IMR-90 (cell line): ENCODE measurements around the gene CHN1. TPM values are rescaled to one million over a fixed set of nuclear protein-coding genes. Genes with fewer than 3 reads are reported as not detected.

ENCODE experiments used
- ATAC-seq: fragments of 200-7000 bp; cut with Tn5 transposase; 2 replicates; pipeline ENCODE4 v1.9.1; 2020; ENCODE audit warnings: low read depth, mild to moderate bottlenecking, moderate library complexity
- BruUV-seq: library from RNA; stranded (reverse); fragments of 400-500 nt; replicated peaks from 2 replicates; lab custom pipeline; 2021; lab: Mats Ljungman, UMichigan
- CTCF ChIA-PET: fragments of 300-600 bp; formaldehyde crosslinking; extraction: SDS; loops from one replicate; lab custom pipeline; 2021; ENCODE audit warnings: antibody characterized with exemption; lab: Yijun Ruan, JAX
- POLR2A ChIA-PET: fragments of 300-600 bp; sonication (Branson Sonifier 250); formaldehyde crosslinking; loops from one replicate; lab custom pipeline; 2022; ENCODE audit warnings: antibody characterized with exemption; ENCODE audit not compliant: unreplicated experiment; lab: Charles Lee
- DNase-seq: peaks from one replicate; pipeline ENCODE4 v3.0.0; 2013
- H2AFZ ChIP-seq: replicated peaks from 2 replicates; pipeline ENCODE3; 2013; ENCODE audit warnings: low read length, mild to moderate bottlenecking; ENCODE audit not compliant: poor library complexity
- H2AK5ac ChIP-seq: 2 replicates; pipeline ENCODE4 v1.6.1; 2013; ENCODE audit warnings: low read depth, low read length, inconsistent platforms
- H2AK9ac ChIP-seq: replicated peaks from 2 replicates; pipeline ENCODE3; 2013; ENCODE audit warnings: mild to moderate bottlenecking, low read depth, low read length, moderate library complexity; ENCODE audit not compliant: poor library complexity
- H2BK120ac ChIP-seq: 2 replicates; pipeline ENCODE4 v1.6.1; 2013; ENCODE audit warnings: low read depth, low read length, inconsistent platforms
- H2BK15ac ChIP-seq: 3 replicates; pipeline ENCODE4 v1.6.1; 2013; ENCODE audit warnings: low read depth, low read length, inconsistent platforms
- H2BK20ac ChIP-seq: 2 replicates; pipeline ENCODE4 v1.6.1; 2013; ENCODE audit warnings: low read depth, mild to moderate bottlenecking, inconsistent platforms, low read length, moderate library complexity
- H2BK5ac ChIP-seq: 2 replicates; pipeline ENCODE4 v1.6.1; 2013; ENCODE audit warnings: mild to moderate bottlenecking, low read depth, low read length, inconsistent platforms; ENCODE audit not compliant: poor library complexity, severe bottlenecking
- H3K14ac ChIP-seq: replicated peaks from 2 replicates; pipeline ENCODE4 v1.6.1; 2013; ENCODE audit warnings: low read depth, low read length, inconsistent platforms
- H3K18ac ChIP-seq: 2 replicates; pipeline ENCODE4 v1.6.1; 2013; ENCODE audit warnings: low read depth, low read length, control low read depth
- H3K23ac ChIP-seq: 2 replicates; pipeline ENCODE4 v1.6.1; 2013; ENCODE audit warnings: low read depth, low read length, inconsistent platforms
- H3K27ac ChIP-seq: 2 replicates; pipeline ENCODE4 v1.5.1; 2013; ENCODE audit warnings: mild to moderate bottlenecking, control low read depth, low read length; ENCODE audit not compliant: insufficient read depth
- H3K27me3 ChIP-seq: 2 replicates; pipeline ENCODE4 v1.6.1; 2013; ENCODE audit warnings: low read length; ENCODE audit not compliant: control insufficient read depth, insufficient read depth
- H3K36me3 ChIP-seq: 2 replicates; pipeline ENCODE4 v1.6.1; 2013; ENCODE audit warnings: low read length, mixed read lengths; ENCODE audit not compliant: control insufficient read depth, insufficient read depth
- H3K4ac ChIP-seq: 2 replicates; pipeline ENCODE4 v1.6.1; 2013; ENCODE audit warnings: low read depth, low read length, inconsistent platforms
- H3K4me1 ChIP-seq: 2 replicates; pipeline ENCODE4 v1.6.1; 2013; ENCODE audit warnings: low read length, mixed read lengths; ENCODE audit not compliant: control insufficient read depth, insufficient read depth
- H3K4me2 ChIP-seq: 2 replicates; pipeline ENCODE4 v1.6.1; 2013; ENCODE audit warnings: low read depth, mild to moderate bottlenecking, control low read depth, low read length, moderate library complexity
- H3K4me3 ChIP-seq: 2 replicates; pipeline ENCODE4 v1.5.1; 2013; ENCODE audit warnings: low read depth, mild to moderate bottlenecking, control low read depth, low read length, moderate library complexity; ENCODE audit not compliant: insufficient read depth
- H3K56ac ChIP-seq: 2 replicates; pipeline ENCODE4 v1.6.1; 2013; ENCODE audit warnings: low read length, inconsistent platforms; ENCODE audit not compliant: insufficient read depth; ENCODE audit errors: extremely low read depth
- H3K79me1 ChIP-seq, 2 experiments: 2 replicates each; pipeline ENCODE4 v1.6.1; 2013; ENCODE audit warnings: low read length in 2 of 2, inconsistent platforms in 1 of 2, low read depth in 1 of 2
- H3K9ac ChIP-seq: 2 replicates; pipeline ENCODE4 v1.6.1; 2013; ENCODE audit warnings: low read depth, low read length, control low read depth
- H3K9me1 ChIP-seq: 2 replicates; pipeline ENCODE4 v1.6.1; 2013; ENCODE audit warnings: low read length, inconsistent platforms; ENCODE audit not compliant: insufficient read depth
- H3K9me3 ChIP-seq: 2 replicates; pipeline ENCODE4 v1.6.1; 2013; ENCODE audit warnings: low read length; ENCODE audit not compliant: control insufficient read depth, insufficient read depth
- H4K20me1 ChIP-seq: 2 replicates; pipeline ENCODE4 v1.6.1; 2013; ENCODE audit warnings: low read length, inconsistent platforms; ENCODE audit not compliant: insufficient read depth
- H4K5ac ChIP-seq: 2 replicates; pipeline ENCODE4 v1.6.1; 2013; ENCODE audit warnings: mild to moderate bottlenecking, low read depth, low read length, control low read depth
- H4K8ac ChIP-seq, 2 experiments: 2 replicates each; pipeline ENCODE4 v1.6.1; 2013; ENCODE audit warnings: low read depth in 2 of 2, low read length in 2 of 2, control low read depth in 1 of 2, inconsistent platforms in 1 of 2
- H4K91ac ChIP-seq: 2 replicates; pipeline ENCODE4 v1.6.1; 2013; ENCODE audit warnings: low read depth, low read length, inconsistent platforms; ENCODE audit not compliant: insufficient read depth
- CEBPB ChIP-seq: IDR thresholded peaks from 2 replicates; pipeline ENCODE4 v1.6.1; 2012; ENCODE audit warnings: low read depth, low read length, improper control_type of control experiment
- CTCF ChIP-seq: conservative IDR thresholded peaks from 2 replicates; pipeline ENCODE4 v1.5.1; 2012; ENCODE audit warnings: mild to moderate bottlenecking, low read depth, low read length, improper control_type of control experiment
- ELK1 ChIP-seq: fragments of 150-350 bp; IDR thresholded peaks from 2 replicates; pipeline ENCODE4 v1.6.1; 2016; ENCODE audit warnings: low read depth, mild to moderate bottlenecking, low read length, moderate library complexity, borderline replicate concordance
- MXI1 ChIP-seq: IDR thresholded peaks from 2 replicates; pipeline ENCODE4 v1.6.1; 2012; ENCODE audit warnings: low read depth, mild to moderate bottlenecking, low read length, moderate library complexity, borderline replicate concordance
- POLR2A ChIP-seq: IDR thresholded peaks from 2 replicates; pipeline ENCODE4 v1.6.1; 2012; ENCODE audit warnings: mild to moderate bottlenecking, low read depth, low read length
- RAD21 ChIP-seq: IDR thresholded peaks from 2 replicates; pipeline ENCODE4 v1.6.1; 2012; ENCODE audit warnings: low read length, improper control_type of control experiment
- RCOR1 ChIP-seq: IDR thresholded peaks from 2 replicates; pipeline ENCODE4 v1.6.1; 2012; ENCODE audit warnings: mild to moderate bottlenecking, low read length, improper control_type of control experiment; ENCODE audit not compliant: insufficient replicate concordance
- SMC3 ChIP-seq: fragments of 150-350 bp; IDR thresholded peaks from 2 replicates; pipeline ENCODE4 v1.6.1; 2016; ENCODE audit warnings: low read depth, mild to moderate bottlenecking, antibody characterized with exemption, low read length, moderate library complexity
- WGBS, 2 experiments: methylation state at CpG; one replicate each; pipeline versions ENCODE4 v1.1.5 to v1.1.7; 2013; ENCODE audit warnings: missing lambda C conversion rate in 2 of 2; ENCODE audit not compliant: insufficient read length in 1 of 2; ENCODE audit errors: extremely low coverage in 2 of 2; 5-methylcytosine and 5-hydroxymethylcytosine counted together
- dilution Hi-C: fragments of 300-500 bp; cut with HindIII; formaldehyde crosslinking; loops from one replicate; pipeline ENCODE4 v1.14.3; 2018; ENCODE audit warnings: low sequenced_read_pairs; ENCODE audit not compliant: unreplicated experiment
- in situ Hi-C: fragments of 300-500 bp; cut with MboI; formaldehyde crosslinking; loops from 3 replicates; pipeline ENCODE4 v1.14.3; 2019; ENCODE audit warnings: low sequenced_read_pairs, inconsistent platforms, mixed read lengths
- intact Hi-C: fragments of 100-400 bp; cut with micrococcal nuclease; formaldehyde crosslinking; loops from 2 replicates; pipeline ENCODE4 v1.10.0; 2022
- polyA plus RNA-seq, 3 experiments: library from polyadenylated mRNA; depleted of rRNA; stranded (reverse); fragments of >200 nt; gene quantifications; 2 replicates each; pipeline ENCODE4 v1.2.3, GENCODE V29; 2012; ENCODE audit warnings: low replicate concordance in 1 of 3
- total RNA-seq: library from RNA; depleted of rRNA; stranded (reverse); fragments of >200 nt; gene quantifications from 2 replicates; pipeline ENCODE4 v1.2.3, GENCODE V29; 2012

Gene CHN1
- total and polyA plus RNA-seq, 2 of the 4 experiments (the other 2 are of a cell fraction): 58.4 to 66.9 TPM

GRCh38 chr2:174977364-174977763 is 27.8 kb downstream of the CHN1 start:
- Histone ChIP-seq H4K20me1 (no peaks in the 10 kb centered on the region), H3K79me1 (peaks cover 0 to 6% of the 10 kb centered on the region in 2 experiments; a peak in 1 of 4 replicates), H3K4me1 (peaks cover 8% of the 10 kb centered on the region; the same call in 1 of the 2 replicates), H3K9me1 (0 out of 2 replicates have a peak, but pooled peaks cover 3% of the 10 kb centered on the region), H3K4ac (no peak overlapping the region), H2AK9ac (no peak overlapping the region), H2BK15ac (no peak overlapping the region), H3K4me2 (no peak overlapping the region), H3K27me3 (no peaks in the 10 kb centered on the region), H3K27ac (no peak overlapping the region), H2BK5ac (no peak overlapping the region), H2BK120ac (no peak overlapping the region), H3K56ac (no peak overlapping the region), H2AFZ (no peak overlapping the region), H3K23ac (no peak overlapping the region), H4K5ac (no peak overlapping the region), H3K9me3 (no peaks in the 10 kb centered on the region), H3K36me3 (no peaks in the 10 kb centered on the region), H3K4me3 (no peak overlapping the region), H3K18ac (no peak overlapping the region), H3K9ac (no peak overlapping the region), H2AK5ac (no peak overlapping the region), H2BK20ac (no peak overlapping the region), H4K91ac (no peak overlapping the region), H4K8ac (no peak overlapping the region), H3K14ac (no peak overlapping the region)
- BruUV-seq: no TSS peak
- intact Hi-C loops: no loop called here
- CTCF ChIA-PET: no interaction called here
- dilution Hi-C loops: loop anchor here (25.0 kb wide), 1 partner anchor 215 kb away; the partner anchor contains the start of gene CHRNA1
- in situ Hi-C loops: loop anchor here (25.0 kb wide), 1 partner anchor 515 kb away; no protein-coding TSS in a partner anchor
- TF ChIP-seq RAD21 (no peak), CEBPB (peak; percentile 80), SMC3 (no peak), ELK1 (no peak), MXI1 (no peak), CTCF (no peak), RCOR1 (no peak), POLR2A (no peak)
- ATAC-seq (no peak), DNase-seq (no peak)
- POLR2A ChIA-PET: no interaction called here
- no CpG with 5 or more reads among the region's 2 CpGs for WGBS, 2 experiments
